ENCODE measurements around the gene LRRIQ1. TPM values are rescaled to one million over a fixed set of nuclear protein-coding genes. Genes with fewer than 3 reads are reported as not detected.

The LRRIQ1 gene
- total RNA-seq, 1 donor from 2014 or later, result 25.5 TPM

DNA sequence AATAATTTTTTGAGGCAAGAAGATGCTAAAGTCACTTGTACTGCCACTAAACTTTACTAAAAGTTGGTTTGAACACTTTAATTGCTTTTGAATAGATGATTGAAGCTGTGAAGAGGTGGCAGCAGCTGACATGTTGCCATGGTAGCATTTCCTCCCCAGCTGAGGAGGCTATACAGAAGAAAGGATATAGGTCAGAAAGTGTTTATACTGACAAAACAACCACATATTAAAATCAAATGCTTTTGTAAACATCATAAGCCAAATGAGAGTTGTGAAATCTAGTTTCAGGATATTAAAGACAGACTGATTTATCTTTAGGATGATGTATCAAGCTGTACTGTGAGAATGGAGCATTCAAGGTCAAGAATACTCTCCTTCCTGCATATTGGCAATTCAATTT is 41.7 kb upstream of the LRRIQ1 start:
- TF ChIP-seq EZH2phosphoT487 (IDR thresholded peaks at IDR 0.05) (no peak), EZH2 (IDR thresholded peaks at IDR 0.05) (no peak), CTCF (IDR thresholded peaks at IDR 0.05) (no peak)
- no peaks in the 10 kb centered on the region for H4K20me1 ChIP-seq (ENCODE audit: low read depth)
- H3K4me1 Mint-ChIP-seq, result peaks cover 10% of the 10 kb centered on the region
- no peak overlapping the region for H3K4me2 ChIP-seq
- no peaks in the 10 kb centered on the region for H3K27me3 ChIP-seq
- H3K27ac ChIP-seq, result no peak overlapping the region
- no peak overlapping the region for H2AFZ ChIP-seq (replicated peaks)
- H3K9me3 ChIP-seq (ENCODE audit: low read depth), result no peaks in the 10 kb centered on the region
- H3K4me3 ChIP-seq, result no peak overlapping the region
- H3K36me3 Mint-ChIP-seq, result no peaks in the 10 kb centered on the region
- H3K4me1 ChIP-seq, result peaks cover 3% of the 10 kb centered on the region
- no peaks in the 10 kb centered on the region for H3K79me2 ChIP-seq (ENCODE audit: low read depth)
- no peak overlapping the region for H3K9ac ChIP-seq
- no peaks in the 10 kb centered on the region for H3F3A ChIP-seq (ENCODE audit: low read depth)
- peaks cover 5% of the 10 kb centered on the region for H3K9me3 Mint-ChIP-seq
- DNase-seq (ENCODE audit: low spot score), result no peak
- H3K27ac Mint-ChIP-seq, result peak overlapping the region; percentile 78
- H3K36me3 ChIP-seq, result no peaks in the 10 kb centered on the region
- no peak overlapping the region for H3K4me3 Mint-ChIP-seq
- peaks cover 2% of the 10 kb centered on the region for H3K27me3 Mint-ChIP-seq (ENCODE audit: insufficient read depth, low read depth)

DNA sequence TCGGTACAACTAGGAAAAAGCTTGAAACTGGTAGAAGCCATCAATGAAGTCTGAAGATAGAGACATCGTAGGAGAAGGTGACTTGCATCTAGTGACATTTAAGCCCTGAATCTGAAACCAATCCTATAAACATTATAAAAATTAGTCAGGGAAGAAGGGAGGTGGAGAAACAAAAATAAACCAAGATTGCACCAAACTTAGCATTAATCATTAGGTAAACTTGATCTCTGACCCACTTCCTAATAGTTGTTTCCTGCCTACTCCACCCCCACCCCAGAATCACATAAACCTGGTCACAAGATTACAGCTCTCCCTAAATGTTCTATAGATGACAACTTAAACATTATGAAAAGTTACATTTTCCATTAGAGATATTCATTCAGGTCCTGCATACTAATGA is 40.5 kb upstream of the LRRIQ1 start:
- Histone ChIP-seq H3K9ac (no peak overlapping the region), H3K36me3 (no peaks in the 10 kb centered on the region), H4K20me1 (ENCODE audit: low read depth) (no peaks in the 10 kb centered on the region), H3K4me1 (peaks cover 3% of the 10 kb centered on the region), H3F3A (ENCODE audit: low read depth) (no peaks in the 10 kb centered on the region), H3K27ac (no peak overlapping the region), H3K27me3 (no peaks in the 10 kb centered on the region), H3K4me2 (no peak overlapping the region), H3K79me2 (ENCODE audit: low read depth) (no peaks in the 10 kb centered on the region), H3K9me3 (ENCODE audit: low read depth) (no peaks in the 10 kb centered on the region), H3K4me3 (no peak overlapping the region), H2AFZ (replicated peaks) (no peak overlapping the region)
- TF ChIP-seq CTCF (IDR thresholded peaks at IDR 0.05) (no peak), EZH2phosphoT487 (IDR thresholded peaks at IDR 0.05) (no peak), EZH2 (IDR thresholded peaks at IDR 0.05) (no peak)
- Mint-ChIP-seq H3K4me3 (no peak overlapping the region), H3K4me1 (peaks cover 10% of the 10 kb centered on the region), H3K9me3 (peaks cover 7% of the 10 kb centered on the region), H3K27me3 (ENCODE audit: insufficient read depth, low read depth) (peaks cover 2% of the 10 kb centered on the region), H3K36me3 (no peaks in the 10 kb centered on the region), H3K27ac (peak overlapping the region; percentile 7)
- no peak for DNase-seq (ENCODE audit: low spot score)

DNA sequence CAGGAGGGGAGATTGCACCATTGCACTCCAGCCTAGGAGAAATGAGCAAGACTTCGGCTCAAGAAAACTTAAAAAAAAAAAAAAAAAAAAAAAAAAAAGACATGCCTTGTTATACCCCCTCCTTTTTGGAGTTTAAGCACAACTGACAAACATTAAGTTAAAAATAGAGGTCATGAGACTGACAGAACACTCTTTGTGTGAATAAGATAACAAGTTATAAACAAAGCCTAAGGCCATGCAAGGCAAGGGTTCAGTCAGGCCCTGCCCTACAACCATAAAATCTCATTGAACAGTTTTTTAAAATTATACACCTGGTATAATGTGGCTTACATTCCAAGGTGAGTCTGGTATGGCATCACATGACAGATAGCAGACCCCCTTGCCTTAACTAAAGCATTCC is 39.4 kb upstream of the LRRIQ1 start:
- H4K20me1 ChIP-seq (ENCODE audit: low read depth), result no peaks in the 10 kb centered on the region
- no peak overlapping the region for H3K4me3 ChIP-seq
- Mint-ChIP-seq H3K36me3 (no peaks in the 10 kb centered on the region), H3K9me3 (peaks cover 7% of the 10 kb centered on the region), H3K27me3 (ENCODE audit: insufficient read depth, low read depth) (peaks cover under 1% of the 10 kb centered on the region), H3K27ac (no peak overlapping the region), H3K4me1 (peaks cover 10% of the 10 kb centered on the region), H3K4me3 (no peak overlapping the region)
- H3K9me3 ChIP-seq (ENCODE audit: low read depth), result no peaks in the 10 kb centered on the region
- no peaks in the 10 kb centered on the region for H3K27me3 ChIP-seq
- no peaks in the 10 kb centered on the region for H3F3A ChIP-seq (ENCODE audit: low read depth)
- TF ChIP-seq EZH2 (IDR thresholded peaks at IDR 0.05) (no peak), CTCF (IDR thresholded peaks at IDR 0.05) (no peak), EZH2phosphoT487 (IDR thresholded peaks at IDR 0.05) (no peak)
- DNase-seq (ENCODE audit: low spot score), result no peak
- H3K36me3 ChIP-seq, result no peaks in the 10 kb centered on the region
- no peaks in the 10 kb centered on the region for H3K79me2 ChIP-seq (ENCODE audit: low read depth)
- H3K4me2 ChIP-seq, result no peak overlapping the region
- no peak overlapping the region for H3K27ac ChIP-seq
- peaks cover 3% of the 10 kb centered on the region for H3K4me1 ChIP-seq
- peak overlapping the region; percentile 29 for H2AFZ ChIP-seq (replicated peaks)
- H3K9ac ChIP-seq, result no peak overlapping the region
